GOT3 (cell line): ENCODE measurements around the gene CDK11A.

Experiments used
- DNase-seq: peaks from one replicate; lab custom pipeline; 2025; ENCODE audit warnings: mixed read lengths; lab: John Stamatoyannopoulos, UW

The CDK11A gene

GRCh38 chr1:1724035-1724864, at the start of gene CDK11A:
TSS of gene CDK11A (minus strand) at chr1:1724357. CDS start at chr1:1722818, 1,539 bp downstream.
- peak; percentile 92 for DNase-seq

- DNase-seq = no peak
Measured at GRCh38 chr1:1773874-1774273, 49.7 kb upstream of the CDK11A start.

- no peak for DNase-seq
Measured at GRCh38 chr1:1771096-1771495, 46.9 kb upstream of the CDK11A start.

- DNase-seq = no peak
Measured at GRCh38 chr1:1770102-1770501, 45.9 kb upstream of the CDK11A start.

GRCh38 chr1:1768249-1768992, 44.3 kb upstream of the CDK11A start:
- no peak for DNase-seq

GRCh38 chr1:1764876-1765470, 40.8 kb upstream of the CDK11A start:
- no peak for DNase-seq

- no peak for DNase-seq
Measured at GRCh38 chr1:1763657-1764621, 39.8 kb upstream of the CDK11A start.

- no peak for DNase-seq
Measured at GRCh38 chr1:1761504-1762376, 37.6 kb upstream of the CDK11A start.

- no peak for DNase-seq
Measured at GRCh38 chr1:1760715-1761114, 36.6 kb upstream of the CDK11A start.

- DNase-seq = no peak
Measured at GRCh38 chr1:1760345-1760650, 36.1 kb upstream of the CDK11A start.

- DNase-seq = no peak
Measured at GRCh38 chr1:1759456-1760344, 35.5 kb upstream of the CDK11A start.

- no peak for DNase-seq
Measured at GRCh38 chr1:1758692-1759455, 34.7 kb upstream of the CDK11A start.

- no peak for DNase-seq
Measured at GRCh38 chr1:1758059-1758621, 34.0 kb upstream of the CDK11A start.

- no peak for DNase-seq
Measured at GRCh38 chr1:1757422-1758058, 33.4 kb upstream of the CDK11A start.

- DNase-seq = no peak
Measured at GRCh38 chr1:1756661-1757421, 32.7 kb upstream of the CDK11A start.

- no peak for DNase-seq
Measured at GRCh38 chr1:1755852-1756251, 31.7 kb upstream of the CDK11A start.

GRCh38 chr1:1755426-1755825, 31.3 kb upstream of the CDK11A start:
- DNase-seq = no peak
